ENCODE measurements around the gene PRPH2. TPM values are rescaled to one million over a fixed set of nuclear protein-coding genes. Genes with fewer than 3 reads are reported as not detected.
"Not testable (repeated sequence)": the region's sequence is repeated elsewhere in the genome, so short reads cannot be mapped to it uniquely, and the experiment has no call there.

PRPH2 gene
- total RNA-seq, 2 donors from 2014 or later, result 0.78 TPM; not detected in 1

DNA sequence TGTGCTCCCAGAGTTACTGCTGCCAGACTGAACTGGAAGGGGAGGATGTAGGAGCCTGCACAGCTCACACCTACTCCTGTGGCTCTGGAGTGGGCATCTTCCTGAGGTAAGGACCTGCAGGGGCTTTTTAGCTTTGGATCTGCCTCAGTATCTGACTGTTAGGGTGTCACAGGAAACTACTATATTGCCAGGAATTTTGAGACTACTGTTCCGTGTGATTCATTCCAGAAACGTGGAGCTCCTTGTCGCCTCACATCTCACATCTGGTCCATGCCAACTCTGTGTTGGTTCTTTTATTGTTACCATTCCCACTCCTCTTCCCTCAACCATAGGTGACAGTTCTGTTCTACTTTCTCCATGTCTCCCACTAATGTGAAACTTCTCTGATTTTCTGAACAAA lies 34.1 kb downstream of the PRPH2 start:
- H3K36me3 ChIP-seq, result peaks cover 17% of the 10 kb centered on the region
- DNase-seq (ENCODE audit: low spot score) (no peak), ATAC-seq (ENCODE audit: insufficient number of reproducible peaks, low FRiP score, low read depth) (no peak)
- no peaks in the 10 kb centered on the region for H3K27me3 ChIP-seq (replicated peaks; ENCODE audit: insufficient read depth)
- H3K9me3 ChIP-seq, result no peaks in the 10 kb centered on the region
- H3K27ac ChIP-seq, result no peak overlapping the region
- peaks cover 19 to 28% of the 10 kb centered on the region in 2 donors for H3K4me1 ChIP-seq (ENCODE audit: control insufficient read depth in 1 of 2, low read depth in 2 of 2)
- H3K4me3 ChIP-seq, result no peak overlapping the region
- TF ChIP-seq, protein P1, sequence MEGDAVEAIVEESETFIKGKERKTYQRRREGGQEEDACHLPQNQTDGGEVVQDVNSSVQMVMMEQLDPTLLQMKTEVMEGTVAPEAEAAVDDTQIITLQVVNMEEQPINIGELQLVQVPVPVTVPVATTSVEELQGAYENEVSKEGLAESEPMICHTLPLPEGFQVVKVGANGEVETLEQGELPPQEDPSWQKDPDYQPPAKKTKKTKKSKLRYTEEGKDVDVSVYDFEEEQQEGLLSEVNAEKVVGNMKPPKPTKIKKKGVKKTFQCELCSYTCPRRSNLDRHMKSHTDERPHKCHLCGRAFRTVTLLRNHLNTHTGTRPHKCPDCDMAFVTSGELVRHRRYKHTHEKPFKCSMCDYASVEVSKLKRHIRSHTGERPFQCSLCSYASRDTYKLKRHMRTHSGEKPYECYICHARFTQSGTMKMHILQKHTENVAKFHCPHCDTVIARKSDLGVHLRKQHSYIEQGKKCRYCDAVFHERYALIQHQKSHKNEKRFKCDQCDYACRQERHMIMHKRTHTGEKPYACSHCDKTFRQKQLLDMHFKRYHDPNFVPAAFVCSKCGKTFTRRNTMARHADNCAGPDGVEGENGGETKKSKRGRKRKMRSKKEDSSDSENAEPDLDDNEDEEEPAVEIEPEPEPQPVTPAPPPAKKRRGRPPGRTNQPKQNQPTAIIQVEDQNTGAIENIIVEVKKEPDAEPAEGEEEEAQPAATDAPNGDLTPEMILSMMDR (IDR thresholded peaks at IDR 0.05), result no peak

DNA sequence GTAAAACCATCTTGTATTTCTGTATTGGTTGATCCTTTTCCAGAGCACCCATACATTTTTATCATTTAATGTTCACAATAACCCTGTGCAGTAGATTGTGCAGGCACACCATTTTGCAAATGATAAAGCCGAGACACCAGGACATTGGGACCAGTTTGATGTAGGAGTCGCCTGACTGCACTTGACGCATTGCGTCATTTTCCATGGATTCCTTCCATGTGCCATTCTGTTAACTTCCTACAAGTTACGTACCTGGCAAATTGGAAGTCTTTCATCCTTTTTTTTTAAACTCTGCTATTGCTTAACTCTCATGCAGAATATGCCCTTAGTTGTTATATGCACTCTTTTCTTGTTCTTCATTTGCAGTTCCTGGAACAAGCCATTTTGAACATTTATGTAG lies 43.0 kb downstream of the PRPH2 start:
- no peaks in the 10 kb centered on the region for H3K9me3 ChIP-seq
- ATAC-seq (ENCODE audit: insufficient number of reproducible peaks, low FRiP score, low read depth) (no peak), DNase-seq (ENCODE audit: low spot score) (no peak)
- no peak overlapping the region for H3K27ac ChIP-seq
- TF ChIP-seq, protein P1 (IDR thresholded peaks at IDR 0.05), result no peak
- H3K27me3 ChIP-seq (replicated peaks; ENCODE audit: insufficient read depth), result no peaks in the 10 kb centered on the region
- no peak overlapping the region for H3K4me3 ChIP-seq
- no peaks in the 10 kb centered on the region for H3K4me1 ChIP-seq (ENCODE audit: control insufficient read depth in 1 of 2, low read depth in 2 of 2)
- peaks cover 82% of the 10 kb centered on the region for H3K36me3 ChIP-seq

DNA sequence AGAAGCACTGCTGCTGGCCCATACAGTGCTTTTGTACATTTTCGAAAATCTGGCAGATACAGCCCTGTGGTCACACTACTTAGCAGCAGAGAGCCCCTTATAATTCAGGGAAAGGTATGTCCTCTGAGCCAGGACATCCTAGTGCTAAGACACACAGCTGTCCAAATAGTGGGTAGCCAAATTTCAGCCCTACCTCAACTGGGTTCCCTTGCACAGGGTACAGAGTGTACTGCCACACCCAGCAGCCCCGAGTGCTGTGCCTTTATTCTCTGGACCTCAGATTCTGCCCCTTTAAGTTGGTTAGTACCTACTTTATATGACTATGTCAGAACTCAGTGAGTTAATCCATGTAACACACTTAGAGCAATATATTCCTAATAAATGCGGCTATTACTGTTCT lies 47.6 kb downstream of the PRPH2 start:
- Histone ChIP-seq H3K4me1 (ENCODE audit: control insufficient read depth in 1 of 2, low read depth in 2 of 2) (no peaks in the 10 kb centered on the region), H3K27me3 (replicated peaks; ENCODE audit: insufficient read depth) (no peaks in the 10 kb centered on the region), H3K27ac (no peak overlapping the region), H3K36me3 (peaks cover 83% of the 10 kb centered on the region), H3K4me3 (no peak overlapping the region), H3K9me3 (no peaks in the 10 kb centered on the region)
- no peak for ATAC-seq (ENCODE audit: insufficient number of reproducible peaks, low FRiP score, low read depth)
- DNase-seq (ENCODE audit: low spot score), result no peak
- TF ChIP-seq, protein P1 (IDR thresholded peaks at IDR 0.05), result no peak

DNA sequence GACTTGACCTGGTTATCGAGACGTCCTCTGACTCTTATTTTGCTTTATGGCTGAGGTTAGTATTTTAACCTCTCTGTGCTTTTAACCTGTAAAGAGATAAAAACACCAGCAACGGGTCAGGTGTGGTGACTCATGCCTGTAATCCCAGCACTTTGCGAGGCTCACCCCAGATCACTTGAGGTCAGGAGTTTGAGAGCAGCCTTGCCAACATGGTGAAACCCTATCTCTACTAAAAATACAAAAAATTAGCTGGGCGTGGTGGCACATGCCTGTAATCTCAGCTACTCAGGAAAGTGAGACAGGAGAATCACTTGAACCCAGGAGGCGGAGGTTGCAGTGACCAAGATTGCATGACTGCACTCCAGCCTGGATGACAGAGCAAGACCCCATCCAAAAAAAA lies 48.0 kb downstream of the PRPH2 start:
- not testable (repeated sequence) for H3K4me1 ChIP-seq (ENCODE audit: control insufficient read depth in 1 of 2, low read depth in 2 of 2); H3K9me3 ChIP-seq; H3K27ac ChIP-seq; H3K4me3 ChIP-seq; ATAC-seq (ENCODE audit: insufficient number of reproducible peaks, low FRiP score, low read depth); DNase-seq (ENCODE audit: low spot score); H3K27me3 ChIP-seq (replicated peaks; ENCODE audit: insufficient read depth)
- peaks cover 84% of the 10 kb centered on the region for H3K36me3 ChIP-seq

DNA sequence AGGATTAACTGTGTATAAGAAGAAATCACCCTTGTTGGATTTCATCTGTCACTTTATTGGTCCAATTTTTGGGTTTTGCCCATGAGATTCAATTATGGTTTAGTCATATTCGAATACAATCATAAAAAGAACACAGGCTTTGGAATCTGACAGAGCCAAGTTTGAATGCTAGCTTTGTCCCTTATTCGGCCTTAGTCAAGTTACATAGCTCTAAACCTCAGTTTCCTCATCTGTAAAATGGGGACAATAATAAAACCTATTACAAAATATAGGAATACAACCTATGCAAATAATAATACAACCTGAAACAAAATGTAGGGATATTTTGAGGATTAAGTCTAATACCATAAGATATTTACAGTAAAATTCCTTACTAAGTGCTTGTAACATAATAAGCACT lies 57.7 kb downstream of the PRPH2 start:
- DNase-seq (ENCODE audit: low spot score) (no peak), ATAC-seq (ENCODE audit: insufficient number of reproducible peaks, low FRiP score, low read depth) (no peak)
- Histone ChIP-seq H3K4me3 (no peak overlapping the region), H3K27ac (no peak overlapping the region), H3K36me3 (peaks cover 45% of the 10 kb centered on the region), H3K4me1 (ENCODE audit: control insufficient read depth in 1 of 2, low read depth in 2 of 2) (no peaks in the 10 kb centered on the region), H3K9me3 (no peaks in the 10 kb centered on the region), H3K27me3 (replicated peaks; ENCODE audit: insufficient read depth) (no peaks in the 10 kb centered on the region)
- TF ChIP-seq, protein P1 (IDR thresholded peaks at IDR 0.05), result no peak

DNA sequence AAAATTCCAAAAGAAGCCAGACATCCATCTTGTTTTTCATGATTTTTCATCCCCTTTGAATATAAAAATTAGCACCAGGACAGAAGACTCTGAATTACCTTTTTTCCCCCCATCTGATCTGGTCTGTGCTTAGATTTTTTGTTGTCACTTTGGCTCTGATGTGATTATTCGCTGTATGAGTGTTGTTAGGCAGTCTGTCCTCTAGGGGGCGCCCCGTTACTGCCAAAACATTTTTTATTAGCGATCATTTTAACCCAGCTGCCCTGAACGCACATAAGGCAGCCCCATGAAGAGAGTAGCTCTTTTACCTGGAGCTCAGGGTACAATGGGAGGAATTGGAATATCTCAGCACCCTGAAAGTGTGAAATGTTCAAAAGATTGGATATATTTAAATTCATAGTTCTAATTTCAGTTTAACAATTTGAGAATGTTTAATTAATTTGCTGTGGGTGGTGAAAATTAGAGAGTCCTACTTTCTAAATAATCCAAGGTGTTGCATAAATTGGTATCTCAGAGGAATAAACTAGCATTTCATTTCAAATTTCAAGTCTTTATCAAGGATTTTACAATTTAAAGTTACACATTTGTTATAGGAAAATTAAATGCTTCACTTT lies 60.8 kb downstream of the PRPH2 start:
- Histone ChIP-seq H3K4me3 (no peak overlapping the region), H3K36me3 (peaks cover 39% of the 10 kb centered on the region), H3K27me3 (replicated peaks; ENCODE audit: insufficient read depth) (no peaks in the 10 kb centered on the region), H3K4me1 (ENCODE audit: control insufficient read depth in 1 of 2, low read depth in 2 of 2) (no peaks in the 10 kb centered on the region), H3K27ac (no peak overlapping the region), H3K9me3 (no peaks in the 10 kb centered on the region)
- DNase-seq (ENCODE audit: low spot score) (peak; percentile 40), ATAC-seq (ENCODE audit: insufficient number of reproducible peaks, low FRiP score, low read depth) (no peak)
- TF ChIP-seq, protein P1 (IDR thresholded peaks at IDR 0.05), result peak; percentile 89
